Aortic smooth muscle cell (primary cell): ENCODE measurements around the gene CMC2. TPM values are rescaled to one million over a fixed set of nuclear protein-coding genes. Genes with fewer than 3 reads are reported as not detected.

Experiments
- total RNA-seq: library from RNA; depleted of rRNA; stranded (reverse); fragments of >200 nt; gene quantifications from 2 replicates; pipeline ENCODE4 v1.2.3, GENCODE V29; 2014

Gene CMC2
- total RNA-seq: 46.0 and 58.4 TPM in 2 replicates

GRCh38 chr16:81006813-81007695 is at the start of gene CMC2, which contains the start of gene CENPN:
TSS of gene CMC2 (minus strand) at chr16:81006885. CDS start at chr16:80997394, 9,491 bp downstream.
TSS of gene CENPN (plus strand) at chr16:81007214. CDS start at chr16:81011940, 4,726 bp downstream.

GRCh38 chr16:81035398-81035974 is 28.8 kb upstream of the CMC2 start, which contains the start of gene ATMIN:
TSS of gene ATMIN (plus strand) at chr16:81035842. CDS start at chr16:81035871, 29 bp downstream.

Other genes starting within 250 kb of the CMC2 start
- gene CDYL2, start 202.3 kb downstream of the CMC2 start, total RNA-seq: 5.9 and 8.4 TPM in 2 replicates
- gene CENPN, start 329 bp upstream of the CMC2 start, total RNA-seq: 38.5 and 45.2 TPM in 2 replicates
- 37.1 and 38.3 TPM in 2 replicates for gene ATMIN, start 29.0 kb upstream of the CMC2 start, total RNA-seq
- 0.06 and 0.53 TPM in 2 replicates for gene C16orf46, start 70.4 kb upstream of the CMC2 start, total RNA-seq
- 9.9 and 11.0 TPM in 2 replicates for gene GCSH, start 89.5 kb upstream of the CMC2 start, total RNA-seq
- not detected in 2 replicates for gene BCO1, start 231.8 kb upstream of the CMC2 start, total RNA-seq